Activated CD4-positive, alpha-beta memory T cell treated with anti-CD3 and anti-CD28 coated beads, Interleukin-2, amount 10 ng/mL, durations not matched to agents 7 days and 5 days (primary cell): Measurements from ENCODE around the gene STK33. TPM values are rescaled to one million over a fixed set of nuclear protein-coding genes. Genes with fewer than 3 reads are reported as not detected.

Source experiments
- CTCF ChIA-PET: fragments of 350-600 bp; sonication (Branson Sonifier 250); formaldehyde crosslinking; loops from one replicate; lab custom pipeline; 2021; ENCODE audit warnings: antibody characterized with exemption, inconsistent platforms; lab: Charles Lee
- POLR2A ChIA-PET: fragments of 350-600 bp; sonication (Branson Sonifier 250); formaldehyde crosslinking; loops from one replicate; lab custom pipeline; 2021; ENCODE audit warnings: antibody characterized with exemption; lab: Charles Lee
- DNase-seq: peaks from one replicate; pipeline ENCODE4 v3.0.0-alpha.2; 2020
- H3K27ac Mint-ChIP-seq: one replicate; pipeline ENCODE4 v1.8.0; 2021; ENCODE audit warnings: mild to moderate bottlenecking, mixed read lengths
- H3K27me3 Mint-ChIP-seq: one replicate; pipeline ENCODE4 v1.8.0; 2021; ENCODE audit warnings: mixed read lengths
- H3K36me3 Mint-ChIP-seq: one replicate; pipeline ENCODE4 v1.8.0; 2021; ENCODE audit warnings: low read depth, mixed read lengths
- H3K4me1 Mint-ChIP-seq: one replicate; pipeline ENCODE4 v1.8.0; 2021; ENCODE audit warnings: mixed read lengths
- H3K4me3 Mint-ChIP-seq: one replicate; pipeline ENCODE4 v1.8.0; 2021; ENCODE audit warnings: mild to moderate bottlenecking, mixed read lengths
- H3K9me3 Mint-ChIP-seq: one replicate; pipeline ENCODE4 v1.8.0; 2021; ENCODE audit warnings: mixed read lengths
- total RNA-seq, 2 experiments: library from RNA; stranded (reverse); gene quantifications; one replicate each; pipeline ENCODE4 v1.2.3, GENCODE V29; 2021

Gene STK33
- under 1 TPM; 0.18 to 0.71 TPM for total RNA-seq

DNA sequence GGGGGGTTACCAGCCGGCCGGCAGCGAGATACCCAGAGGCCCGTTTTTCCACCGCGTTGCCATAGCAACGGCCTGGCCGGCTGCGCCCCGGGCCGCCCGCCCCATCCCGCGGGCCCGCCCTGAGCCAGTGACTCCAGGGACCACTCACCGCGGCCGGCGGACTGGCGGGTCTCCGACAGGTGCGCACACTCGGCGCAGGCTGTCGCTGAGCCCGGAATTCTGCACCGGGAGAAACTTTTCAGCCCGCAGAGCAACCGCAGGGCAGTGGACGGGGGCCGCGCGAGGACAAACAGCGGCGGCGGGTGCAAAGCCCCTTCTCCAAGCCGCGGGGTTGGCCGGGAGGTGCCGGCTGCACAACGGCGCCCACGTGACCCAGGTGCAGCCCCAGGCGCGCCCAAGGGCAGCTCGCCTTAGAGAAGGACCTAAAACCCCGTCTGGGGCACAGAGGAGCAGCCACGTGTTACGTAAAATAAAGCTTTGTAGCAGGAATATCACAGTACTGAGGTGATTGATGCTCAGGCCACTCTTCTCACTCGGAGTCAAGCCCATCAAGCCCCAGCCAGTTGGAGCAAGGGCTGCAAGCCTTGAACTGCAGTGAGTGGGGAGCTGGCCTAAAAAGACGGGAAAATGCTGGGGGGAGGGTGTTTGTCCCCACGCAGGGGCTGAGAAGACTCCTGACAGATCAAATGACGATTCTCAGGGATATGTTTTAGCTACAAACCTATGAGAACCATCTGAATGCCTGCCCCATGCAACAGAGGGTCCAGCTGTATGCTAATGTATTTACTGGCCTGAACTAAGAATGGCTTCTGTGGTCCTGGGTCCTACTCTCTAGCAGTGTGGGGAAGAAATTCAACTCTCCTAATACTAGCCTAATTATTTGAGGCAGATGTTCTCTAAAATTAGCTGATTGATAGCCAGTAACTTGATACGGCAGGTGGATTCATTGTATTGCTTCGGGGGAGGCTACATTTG lies at the start of gene STK33:
TSS of gene STK33 (minus strand) at position 294 of the 975 bp plus-strand sequence. CDS start 119,323 bp downstream, outside the sequence.
- DNase-seq, result peak; percentile 46
- H3K36me3 Mint-ChIP-seq, result no peaks in the 10 kb centered on the region
- H3K4me1 Mint-ChIP-seq, result peaks cover 4% of the 10 kb centered on the region
- H3K4me3 Mint-ChIP-seq, result peak within 1 kb of the TSS; percentile 45
- CTCF ChIA-PET, result interaction anchor here (0.7 to 1.3 kb wide), 2 partner anchors 11 to 27 kb away, joined by 3 read pairs; no protein-coding TSS in a partner anchor
- peaks cover 63% of the 10 kb centered on the region for H3K27me3 Mint-ChIP-seq
- no peaks in the 10 kb centered on the region for H3K9me3 Mint-ChIP-seq
- no peak within 1 kb of the TSS for H3K27ac Mint-ChIP-seq
- POLR2A ChIA-PET, result interaction anchor here (1.2 kb wide), 1 partner anchor 88 kb away, joined by 4 read pairs; the partner anchor contains the start of genes RPL27A and TRIM66

DNA sequence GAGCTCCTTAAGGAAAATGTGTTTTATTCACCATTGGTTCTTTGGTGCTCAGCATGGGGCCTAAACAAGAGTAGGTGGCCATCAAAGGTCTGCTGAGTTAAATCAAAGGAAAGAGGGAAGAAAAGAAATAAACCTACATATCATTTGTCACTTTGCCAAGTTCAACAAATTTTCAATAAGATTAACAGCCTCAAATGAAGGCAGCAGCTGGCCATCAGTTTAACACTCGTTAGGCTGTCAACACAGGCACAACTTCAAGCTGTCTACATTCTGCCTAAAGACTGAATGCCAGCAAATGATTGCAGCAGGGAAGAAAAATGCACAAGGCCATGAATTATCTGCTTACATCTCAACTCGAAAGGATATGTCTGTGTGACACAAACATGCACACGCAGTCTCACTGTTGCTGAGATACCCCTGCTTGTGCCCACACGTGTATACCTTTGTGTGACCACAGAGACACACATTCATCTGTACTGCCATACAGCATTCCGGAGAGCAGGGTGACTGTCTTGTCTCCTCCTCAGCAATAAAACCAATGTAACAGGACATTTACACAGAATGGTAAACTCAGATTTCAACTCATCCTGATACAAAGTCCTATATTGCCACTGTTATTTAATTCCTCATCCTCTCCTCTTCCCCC lies 48.3 kb upstream of the STK33 start:
- no peaks in the 10 kb centered on the region for H3K27me3 Mint-ChIP-seq
- H3K27ac Mint-ChIP-seq, result no peak overlapping the region
- peaks cover 9% of the 10 kb centered on the region for H3K4me1 Mint-ChIP-seq
- ChIA-PET CTCF (no interaction called here), POLR2A (interaction anchor here (1.3 kb wide), 1 partner anchor 40 kb away, joined by 4 read pairs; the partner anchor contains the start of genes RPL27A and TRIM66)
- no peak overlapping the region for H3K4me3 Mint-ChIP-seq
- no peaks in the 10 kb centered on the region for H3K9me3 Mint-ChIP-seq
- peaks cover 31% of the 10 kb centered on the region for H3K36me3 Mint-ChIP-seq
- no peak for DNase-seq

DNA sequence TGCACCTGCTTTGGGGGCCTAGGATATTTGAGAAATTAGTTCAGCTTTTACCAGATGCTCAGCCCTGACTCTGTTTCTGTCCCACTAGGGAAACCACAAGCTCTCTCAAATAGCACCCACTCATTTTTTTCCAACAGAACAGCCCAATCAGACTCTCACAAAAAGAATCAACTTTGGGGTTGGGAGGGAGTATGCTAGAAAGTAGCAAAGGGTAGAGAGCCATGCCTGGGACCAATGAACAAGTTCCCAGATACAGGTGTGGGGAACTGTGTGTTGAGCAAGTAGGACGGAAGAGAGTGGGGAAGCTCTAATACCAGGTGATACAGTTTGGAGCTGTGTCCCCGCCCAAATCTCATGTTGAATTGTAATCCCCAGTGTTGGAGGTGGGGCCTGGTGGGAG lies 47.3 kb upstream of the STK33 start:
- POLR2A ChIA-PET, result interaction anchor here (1.3 kb wide), 1 partner anchor 41 kb away, joined by 4 read pairs; the partner anchor contains the start of genes RPL27A and TRIM66
- no peaks in the 10 kb centered on the region for H3K27me3 Mint-ChIP-seq
- H3K27ac Mint-ChIP-seq, result no peak overlapping the region
- DNase-seq, result no peak
- H3K9me3 Mint-ChIP-seq, result peaks cover 2% of the 10 kb centered on the region
- peaks cover 8% of the 10 kb centered on the region for H3K4me1 Mint-ChIP-seq
- CTCF ChIA-PET, result no interaction called here
- peaks cover 38% of the 10 kb centered on the region for H3K36me3 Mint-ChIP-seq
- H3K4me3 Mint-ChIP-seq, result no peak overlapping the region

DNA sequence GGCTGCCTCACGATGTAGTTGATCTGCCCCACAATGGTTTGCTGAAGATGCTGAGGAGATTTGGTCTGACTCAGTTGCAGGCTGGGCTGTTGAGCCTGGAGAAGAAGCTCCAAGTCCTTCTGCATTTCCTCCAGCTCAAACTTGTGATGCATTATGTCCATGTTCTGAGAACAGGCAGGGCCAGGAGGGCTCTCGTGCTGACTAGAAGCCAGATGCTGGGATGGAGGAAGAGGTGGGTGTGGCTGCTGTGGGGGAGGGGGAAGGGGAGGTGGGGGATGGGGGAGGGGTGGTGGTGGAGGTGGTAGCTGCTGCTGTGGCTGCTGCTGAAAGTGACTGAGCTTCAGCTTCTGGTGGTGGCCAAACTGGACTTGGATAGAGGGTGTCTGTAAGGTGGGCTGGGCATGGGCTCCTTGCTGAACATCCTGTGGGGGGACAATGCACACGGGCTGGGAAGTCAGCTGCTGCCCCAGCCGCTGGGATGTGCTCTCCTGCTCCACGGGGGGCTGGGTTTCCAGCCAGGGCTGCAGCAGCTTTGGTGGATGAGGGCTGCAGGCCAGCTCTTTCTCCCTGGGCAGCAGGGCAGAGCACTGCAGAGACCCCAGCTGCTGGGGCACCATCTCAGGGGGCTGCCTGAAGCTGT lies 46.4 kb upstream of the STK33 start:
- H3K27me3 Mint-ChIP-seq, result no peaks in the 10 kb centered on the region
- DNase-seq, result no peak
- no peak overlapping the region for H3K27ac Mint-ChIP-seq
- H3K9me3 Mint-ChIP-seq, result peaks cover 2% of the 10 kb centered on the region
- H3K36me3 Mint-ChIP-seq, result peaks cover 46% of the 10 kb centered on the region
- ChIA-PET POLR2A (interaction anchor here (1.5 kb wide), 1 partner anchor 42 kb away, joined by 6 read pairs; the partner anchor contains the start of genes RPL27A and TRIM66), CTCF (no interaction called here)
- H3K4me3 Mint-ChIP-seq, result no peak overlapping the region
- peaks cover 8% of the 10 kb centered on the region for H3K4me1 Mint-ChIP-seq

DNA sequence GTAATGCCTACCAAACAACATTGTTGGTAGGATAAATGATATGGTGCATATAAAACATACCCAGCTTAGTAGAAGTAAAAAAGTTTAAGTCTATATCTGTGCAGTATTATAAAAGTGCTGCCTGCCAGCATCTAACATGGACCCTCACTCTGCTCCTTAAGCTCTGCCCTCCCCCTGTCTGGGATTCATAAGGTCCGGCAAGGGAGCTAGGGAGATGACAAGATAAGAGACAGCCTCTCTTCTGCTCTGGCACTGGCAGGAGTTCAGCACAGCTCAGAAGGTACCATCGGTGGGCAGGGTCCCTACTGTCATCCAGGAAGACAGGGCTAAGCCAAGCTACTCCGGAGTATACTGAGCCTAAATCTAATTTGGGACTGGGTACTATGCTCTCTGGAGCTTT lies 45.6 kb upstream of the STK33 start:
- CTCF ChIA-PET, result interaction anchor here (1.0 kb wide), 1 partner anchor 320 kb away, joined by 3 read pairs; no protein-coding TSS in a partner anchor
- Mint-ChIP-seq H3K9me3 (peaks cover 2% of the 10 kb centered on the region), H3K27me3 (no peaks in the 10 kb centered on the region), H3K4me1 (peaks cover 8% of the 10 kb centered on the region), H3K27ac (no peak overlapping the region), H3K36me3 (peaks cover 52% of the 10 kb centered on the region), H3K4me3 (no peak overlapping the region)
- POLR2A ChIA-PET, result interaction anchor here (1.5 kb wide), 1 partner anchor 43 kb away, joined by 6 read pairs; the partner anchor contains the start of genes RPL27A and TRIM66
- no peak for DNase-seq

DNA sequence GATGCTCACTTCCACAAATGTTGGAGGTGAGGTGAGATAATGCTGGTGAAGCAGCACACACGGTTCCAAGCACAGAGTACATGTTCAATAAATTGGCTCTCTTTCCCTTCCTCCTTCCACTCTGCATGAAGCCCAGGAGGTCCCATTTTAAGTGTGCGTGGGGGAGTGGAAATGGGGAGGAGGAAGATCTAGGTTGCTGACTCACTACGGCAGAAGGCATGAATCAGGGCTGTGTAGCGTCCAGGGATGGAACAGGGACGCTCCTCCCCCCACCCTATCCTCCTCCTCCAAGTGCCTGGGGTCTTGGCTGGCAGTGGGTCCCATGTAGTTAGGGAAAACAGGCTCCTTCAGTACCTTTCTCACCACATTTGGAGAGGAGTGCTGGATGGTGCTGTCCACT lies 44.3 kb upstream of the STK33 start:
- peaks cover 8% of the 10 kb centered on the region for H3K4me1 Mint-ChIP-seq
- H3K27ac Mint-ChIP-seq, result no peak overlapping the region
- peaks cover 52% of the 10 kb centered on the region for H3K36me3 Mint-ChIP-seq
- POLR2A ChIA-PET, result no interaction called here
- CTCF ChIA-PET, result no interaction called here
- no peak for DNase-seq
- no peaks in the 10 kb centered on the region for H3K27me3 Mint-ChIP-seq
- H3K9me3 Mint-ChIP-seq, result peaks cover 2% of the 10 kb centered on the region
- H3K4me3 Mint-ChIP-seq, result no peak overlapping the region

DNA sequence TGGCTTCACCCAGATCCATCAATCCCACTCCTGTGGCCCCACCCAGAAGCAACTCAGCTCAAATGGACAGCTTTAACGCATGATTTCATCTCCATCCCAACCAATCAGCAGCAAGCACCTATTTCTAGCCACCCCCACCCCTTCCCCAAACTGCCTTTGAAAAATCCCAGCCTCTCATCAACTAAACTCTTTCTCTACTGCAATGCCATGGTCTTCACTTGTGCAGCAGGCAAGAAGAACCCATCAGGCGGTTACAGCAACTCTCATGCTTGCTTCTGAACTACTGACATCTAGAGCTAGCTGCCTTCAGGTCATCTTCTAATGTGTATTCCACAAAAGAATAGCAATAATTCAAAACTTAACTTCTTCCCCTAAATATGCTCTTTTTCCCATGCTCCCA lies 42.1 kb upstream of the STK33 start:
- CTCF ChIA-PET, result interaction anchor here (1.1 kb wide), 1 partner anchor 13 kb away, joined by 3 read pairs; no protein-coding TSS in a partner anchor

DNA sequence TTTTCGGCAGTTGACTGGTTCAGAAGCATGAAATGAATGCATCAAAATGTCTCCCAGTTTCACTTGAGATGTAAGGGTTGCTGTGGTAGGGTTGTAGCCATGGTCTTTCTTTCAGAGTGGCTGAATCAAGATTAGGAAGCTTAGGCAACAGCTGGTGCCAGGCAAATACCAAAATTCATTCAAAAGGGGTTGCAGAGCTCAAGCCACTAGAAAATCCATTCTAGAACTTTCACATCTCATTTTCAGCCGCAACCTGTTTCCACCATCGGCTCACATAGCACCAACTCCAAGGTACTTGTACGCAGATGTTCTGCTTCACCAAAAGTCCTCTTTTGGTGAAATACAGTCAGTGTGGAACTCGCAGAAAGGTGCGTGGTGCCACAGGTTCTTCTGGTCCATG lies 40.5 kb upstream of the STK33 start:
- CTCF ChIA-PET, result no interaction called here

More for the DNA sequence above, 42.1 kb upstream of the STK33 start:
- Mint-ChIP-seq H3K27ac (no peak overlapping the region), H3K4me3 (no peak overlapping the region), H3K36me3 (peaks cover 42% of the 10 kb centered on the region), H3K9me3 (peaks cover 2% of the 10 kb centered on the region), H3K27me3 (no peaks in the 10 kb centered on the region), H3K4me1 (peaks cover 1% of the 10 kb centered on the region)
- DNase-seq, result no peak
- POLR2A ChIA-PET, result no interaction called here

DNA sequence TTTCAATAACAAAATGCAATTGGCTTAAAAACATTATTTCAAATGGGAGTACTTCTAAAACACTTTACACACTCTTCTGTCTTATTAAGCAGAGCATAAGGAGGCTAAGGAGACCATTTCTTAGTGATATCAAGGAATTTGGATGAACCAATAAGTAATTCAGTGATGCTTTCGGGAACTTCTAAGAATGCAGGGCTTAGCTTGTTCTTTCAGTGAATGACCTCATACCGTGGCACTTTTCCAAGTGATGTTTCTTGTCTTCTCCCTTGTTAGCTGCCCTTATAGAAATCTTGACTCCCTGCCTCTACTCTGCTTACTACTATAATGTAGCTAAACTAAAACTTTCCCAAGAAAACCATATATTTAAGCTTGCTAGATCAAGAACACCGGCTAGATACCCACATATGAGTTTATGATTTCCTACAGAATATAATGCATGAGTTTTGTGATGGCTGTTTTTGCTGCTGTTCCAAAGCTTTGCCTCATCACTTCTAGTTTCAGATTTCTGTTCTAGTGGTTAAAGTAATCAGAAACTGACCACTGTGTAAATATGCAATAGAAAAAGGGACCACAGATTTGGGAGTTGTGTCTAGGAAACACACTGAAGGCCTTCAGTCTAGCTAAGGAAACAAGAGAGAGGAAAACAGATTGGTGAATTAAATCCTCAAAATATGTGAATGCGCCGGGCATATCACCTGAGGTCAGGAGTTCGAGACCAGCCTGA lies 37.5 kb upstream of the STK33 start:
- Mint-ChIP-seq H3K27ac (no peak overlapping the region), H3K4me1 (no peaks in the 10 kb centered on the region), H3K36me3 (peaks cover 20% of the 10 kb centered on the region), H3K4me3 (no peak overlapping the region), H3K9me3 (peaks cover 2% of the 10 kb centered on the region), H3K27me3 (no peaks in the 10 kb centered on the region)
- ChIA-PET CTCF (no interaction called here), POLR2A (interaction anchor here (0.6 kb wide), 1 partner anchor 50 kb away, joined by 4 read pairs; no protein-coding TSS in a partner anchor)
- no peak for DNase-seq

More for the DNA sequence above, 40.5 kb upstream of the STK33 start:
- Mint-ChIP-seq H3K4me3 (no peak overlapping the region), H3K27me3 (no peaks in the 10 kb centered on the region), H3K9me3 (peaks cover 2% of the 10 kb centered on the region), H3K27ac (no peak overlapping the region), H3K36me3 (peaks cover 45% of the 10 kb centered on the region), H3K4me1 (no peaks in the 10 kb centered on the region)
- POLR2A ChIA-PET, result no interaction called here
- no peak for DNase-seq

DNA sequence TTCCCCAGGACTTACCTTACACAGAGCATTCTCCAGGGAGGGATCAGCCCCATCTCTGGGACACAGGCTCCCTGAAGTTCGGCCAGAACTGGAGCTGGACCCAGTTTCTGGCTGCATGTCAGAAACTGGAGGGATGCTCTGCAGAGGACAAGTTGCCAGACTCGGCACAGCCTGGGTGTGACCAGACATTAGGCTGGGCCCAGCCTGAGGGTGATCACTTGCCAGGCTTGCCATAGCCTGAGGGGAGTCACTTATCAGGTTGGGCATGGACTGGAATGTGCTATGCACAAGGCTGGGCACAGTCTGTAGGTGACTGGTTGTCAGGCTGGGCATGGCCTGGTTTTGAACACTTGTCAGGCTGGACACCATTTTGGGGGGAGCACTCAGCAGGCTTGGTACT lies 30.7 kb upstream of the STK33 start:
- CTCF ChIA-PET, result no interaction called here

DNA sequence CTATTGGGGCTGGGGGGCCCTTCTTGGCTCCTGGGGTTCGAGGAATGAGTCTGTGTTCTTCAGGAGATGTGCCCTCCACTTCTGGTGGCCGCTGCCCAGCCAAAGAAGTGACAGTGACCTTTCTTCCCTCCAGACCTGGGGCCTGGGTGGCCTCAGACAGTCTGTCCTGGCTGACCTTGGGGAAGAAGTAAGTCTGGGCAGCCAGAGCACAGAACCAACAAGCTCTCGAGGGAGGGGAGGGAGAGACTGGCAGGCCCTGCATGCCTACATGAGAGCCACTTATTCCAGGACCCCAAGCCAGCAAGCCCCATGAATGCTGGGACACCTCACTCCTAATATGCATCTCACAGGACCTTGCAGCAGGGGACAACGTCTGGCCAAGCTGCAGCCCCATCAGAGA lies 27.1 kb upstream of the STK33 start:
- Mint-ChIP-seq H3K27ac (no peak overlapping the region), H3K27me3 (no peaks in the 10 kb centered on the region), H3K4me1 (no peaks in the 10 kb centered on the region), H3K36me3 (peaks cover 42% of the 10 kb centered on the region), H3K9me3 (no peaks in the 10 kb centered on the region), H3K4me3 (no peak overlapping the region)
- DNase-seq, result no peak
- CTCF ChIA-PET, result no interaction called here
- POLR2A ChIA-PET, result interaction anchor here (1.3 kb wide), 1 partner anchor 9 kb away, joined by 3 read pairs; no protein-coding TSS in a partner anchor

More for the DNA sequence above, 30.7 kb upstream of the STK33 start:
- no peak overlapping the region for H3K4me3 Mint-ChIP-seq
- H3K4me1 Mint-ChIP-seq, result no peaks in the 10 kb centered on the region
- no peak overlapping the region for H3K27ac Mint-ChIP-seq
- no peak for DNase-seq
- POLR2A ChIA-PET, result no interaction called here
- H3K9me3 Mint-ChIP-seq, result no peaks in the 10 kb centered on the region
- no peaks in the 10 kb centered on the region for H3K27me3 Mint-ChIP-seq
- peaks cover 24% of the 10 kb centered on the region for H3K36me3 Mint-ChIP-seq

DNA sequence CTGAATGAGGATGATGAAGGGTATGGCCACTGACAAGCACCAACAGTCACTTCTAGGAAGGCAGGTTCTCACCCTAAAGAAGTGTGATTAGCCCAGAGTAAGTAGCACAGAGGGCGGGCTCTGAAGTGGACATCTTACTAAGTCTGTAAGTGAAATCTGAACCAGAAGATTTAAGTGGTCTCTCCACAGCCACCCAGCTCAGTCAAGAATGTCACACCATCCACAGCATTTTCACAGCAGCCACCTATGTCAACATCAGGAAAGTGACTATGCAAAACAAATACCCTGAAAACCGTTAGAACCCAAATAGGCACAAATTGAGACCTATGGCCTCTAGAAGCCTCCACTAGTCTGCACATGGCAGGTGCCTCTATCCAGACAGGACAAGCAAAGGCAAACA lies 23.0 kb upstream of the STK33 start:
- Mint-ChIP-seq H3K4me1 (no peaks in the 10 kb centered on the region), H3K36me3 (peaks cover 30% of the 10 kb centered on the region), H3K27me3 (no peaks in the 10 kb centered on the region), H3K4me3 (no peak overlapping the region), H3K27ac (no peak overlapping the region), H3K9me3 (no peaks in the 10 kb centered on the region)
- ChIA-PET CTCF (no interaction called here), POLR2A (no interaction called here)
- DNase-seq, result no peak
